ENCODE measurements around the gene SPATS2.

Gene SPATS2

GRCh38 chr12:49489154-49489553 lies 121.9 kb downstream of the SPATS2 start:
- H3K9me3 ChIP-seq (ENCODE audit: low read length), result no peaks in the 10 kb centered on the region
- no peak overlapping the region for H3K9ac ChIP-seq (ENCODE audit: low read length)
- H2AFZ ChIP-seq (ENCODE audit: low read length), result no peak overlapping the region
- no peak overlapping the region for H3K4me3 ChIP-seq (ENCODE audit: low read depth, low read length, poor library complexity, severe bottlenecking)
- TF ChIP-seq CTCF (IDR thresholded peaks at IDR 0.05; ENCODE audit: low read length), result no peak
- no peak for TF ChIP-seq EZH2 (IDR thresholded peaks at IDR 0.05; ENCODE audit: borderline replicate concordance, low read length)
- H4K20me1 ChIP-seq (ENCODE audit: insufficient read depth, low read length), result no peaks in the 10 kb centered on the region
- no peaks in the 10 kb centered on the region for H3K27me3 ChIP-seq (ENCODE audit: insufficient read depth, low read length)
- peaks cover 46% of the 10 kb centered on the region; the same call in 1 of the 2 replicates for H3K36me3 ChIP-seq (ENCODE audit: insufficient read depth, low read length)
- no peak overlapping the region for H3K27ac ChIP-seq (ENCODE audit: low read depth, low read length, poor library complexity, severe bottlenecking)
- H3F3A ChIP-seq (ENCODE audit: insufficient read depth, low read length), result no peaks in the 10 kb centered on the region
- no peaks in the 10 kb centered on the region for H3K4me1 ChIP-seq (ENCODE audit: insufficient read depth, low read length, severe bottlenecking)
- H3K4me2 ChIP-seq (ENCODE audit: low read length), result no peak overlapping the region
- no peaks in the 10 kb centered on the region for H3K9me2 ChIP-seq (ENCODE audit: low read depth, low read length)
- no peaks in the 10 kb centered on the region for H3K79me2 ChIP-seq (ENCODE audit: insufficient read depth, low read length)

GRCh38 chr12:49489720-49490119 lies 122.5 kb downstream of the SPATS2 start:
- Histone ChIP-seq H3K27ac (ENCODE audit: low read depth, low read length, poor library complexity, severe bottlenecking) (no peak overlapping the region), H3K4me2 (ENCODE audit: low read length) (no peak overlapping the region), H4K20me1 (ENCODE audit: insufficient read depth, low read length) (no peaks in the 10 kb centered on the region), H3K27me3 (ENCODE audit: insufficient read depth, low read length) (no peaks in the 10 kb centered on the region), H3K9ac (ENCODE audit: low read length) (no peak overlapping the region), H3K79me2 (ENCODE audit: insufficient read depth, low read length) (no peaks in the 10 kb centered on the region), H3F3A (ENCODE audit: insufficient read depth, low read length) (no peaks in the 10 kb centered on the region), H3K36me3 (ENCODE audit: insufficient read depth, low read length) (peaks cover 45% of the 10 kb centered on the region), H3K4me1 (ENCODE audit: insufficient read depth, low read length, severe bottlenecking) (no peaks in the 10 kb centered on the region), H3K4me3 (ENCODE audit: low read depth, low read length, poor library complexity, severe bottlenecking) (no peak overlapping the region), H3K9me2 (ENCODE audit: low read depth, low read length) (no peaks in the 10 kb centered on the region), H2AFZ (ENCODE audit: low read length) (no peak overlapping the region), H3K9me3 (ENCODE audit: low read length) (no peaks in the 10 kb centered on the region)
- no peak for TF ChIP-seq CTCF (IDR thresholded peaks at IDR 0.05; ENCODE audit: low read length)
- TF ChIP-seq EZH2 (IDR thresholded peaks at IDR 0.05; ENCODE audit: borderline replicate concordance, low read length), result no peak

GRCh38 chr12:49491823-49492222 lies 124.6 kb downstream of the SPATS2 start:
- Histone ChIP-seq H4K20me1 (ENCODE audit: insufficient read depth, low read length) (no peaks in the 10 kb centered on the region), H2AFZ (ENCODE audit: low read length) (no peak overlapping the region), H3K4me2 (ENCODE audit: low read length) (no peak overlapping the region), H3K36me3 (ENCODE audit: insufficient read depth, low read length) (peaks cover 48% of the 10 kb centered on the region), H3K9me3 (ENCODE audit: low read length) (no peaks in the 10 kb centered on the region), H3K27ac (ENCODE audit: low read depth, low read length, poor library complexity, severe bottlenecking) (no peak overlapping the region), H3K9me2 (ENCODE audit: low read depth, low read length) (no peaks in the 10 kb centered on the region), H3K9ac (ENCODE audit: low read length) (no peak overlapping the region), H3K4me1 (ENCODE audit: insufficient read depth, low read length, severe bottlenecking) (no peaks in the 10 kb centered on the region), H3K4me3 (ENCODE audit: low read depth, low read length, poor library complexity, severe bottlenecking) (no peak overlapping the region), H3F3A (ENCODE audit: insufficient read depth, low read length) (no peaks in the 10 kb centered on the region), H3K27me3 (ENCODE audit: insufficient read depth, low read length) (no peaks in the 10 kb centered on the region), H3K79me2 (ENCODE audit: insufficient read depth, low read length) (no peaks in the 10 kb centered on the region)
- no peak for TF ChIP-seq CTCF (IDR thresholded peaks at IDR 0.05; ENCODE audit: low read length)
- no peak for TF ChIP-seq EZH2 (IDR thresholded peaks at IDR 0.05; ENCODE audit: borderline replicate concordance, low read length)

Measured in OCI-LY1 (cell line).